Neural cell (in vitro differentiated cells): ENCODE results near the gene CFAP20DC.

Source experiments
- CTCF ChIP-seq: fragments of 450-650 bp; IDR thresholded peaks from 2 replicates; pipeline ENCODE4 v1.5.1; 2014; ENCODE audit warnings: antibody characterized with exemption, mild to moderate bottlenecking, moderate library complexity; ENCODE audit not compliant: poor library complexity, severe bottlenecking
- EP300 ChIP-seq: fragments of 450-650 bp; conservative IDR thresholded peaks from 2 replicates; pipeline ENCODE4 v1.6.1; 2014; ENCODE audit warnings: antibody characterized with exemption, mild to moderate bottlenecking, moderate library complexity; ENCODE audit not compliant: poor library complexity, severe bottlenecking
- EZH2 ChIP-seq: fragments of 200-600, 300-800 bp; shearing (Covaris generic), sonication (generic); IDR thresholded peaks from 2 replicates; pipeline ENCODE4 v1.6.1; 2014; ENCODE audit warnings: antibody characterized with exemption, low read length, borderline replicate concordance, mild to moderate bottlenecking; ENCODE audit not compliant: insufficient read depth, poor library complexity, severe bottlenecking
- MXI1 ChIP-seq: fragments of 450-650 bp; conservative IDR thresholded peaks from 2 replicates; pipeline ENCODE4 v1.6.1; 2014; ENCODE audit warnings: antibody characterized with exemption, mild to moderate bottlenecking; ENCODE audit not compliant: poor library complexity, severe bottlenecking
- POLR2AphosphoS5 ChIP-seq: IDR thresholded peaks from 2 replicates; pipeline ENCODE4 v1.6.1; 2012
- RAD21 ChIP-seq: fragments of 450-650 bp; conservative IDR thresholded peaks from 2 replicates; pipeline ENCODE4 v1.6.1; 2014; ENCODE audit warnings: antibody characterized with exemption, mild to moderate bottlenecking, moderate library complexity
- REST ChIP-seq: IDR thresholded peaks from 2 replicates; pipeline ENCODE4 v1.6.1; 2012; ENCODE audit warnings: borderline replicate concordance

- TF ChIP-seq CTCF = no peak
- no peak for TF ChIP-seq RAD21
- TF ChIP-seq EZH2 = no peak
- TF ChIP-seq POLR2AphosphoS5 = no peak
- TF ChIP-seq EP300 = no peak
- TF ChIP-seq REST = no peak
- no peak for TF ChIP-seq MXI1
Measured at GRCh38 chr3:58829321-58830000, 220.4 kb downstream of the CFAP20DC start.
